ENCODE data around the gene EDNRA.

GRCh38 chr4:147516133-147516532 is 35.2 kb downstream of the EDNRA start:
- no peak for TF ChIP-seq CTCF (conservative IDR thresholded peaks at IDR 0.05; ENCODE audit: low read length)
- no peak for TF ChIP-seq EZH2phosphoT487 (IDR thresholded peaks at IDR 0.05; ENCODE audit: borderline replicate concordance)

Data from Loucy (cell line).